ES-I3 (cell line): Measurements from ENCODE around the gene SLC44A4.
"Not testable (repeated sequence)": the region's sequence is repeated elsewhere in the genome, so short reads cannot be mapped to it uniquely, and the experiment has no call there.

Experiments used
- H3K36me3 ChIP-seq: 2 replicates; pipeline ENCODE4 v1.6.1; 2013; ENCODE audit warnings: mild to moderate bottlenecking, low read length, control low read depth, moderate library complexity; ENCODE audit not compliant: insufficient read depth
- H3K4me1 ChIP-seq: 2 replicates; pipeline ENCODE4 v1.6.1; 2013; ENCODE audit warnings: mild to moderate bottlenecking, control low read depth, low read length; ENCODE audit not compliant: insufficient read depth
- H3K9ac ChIP-seq: 2 replicates; pipeline ENCODE4 v1.6.1; 2013; ENCODE audit warnings: low read depth, mild to moderate bottlenecking, low read length, moderate library complexity
- H3K9me3 ChIP-seq: 2 replicates; pipeline ENCODE4 v1.6.1; 2013; ENCODE audit warnings: mild to moderate bottlenecking, low read length, moderate library complexity; ENCODE audit not compliant: control insufficient read depth, insufficient read depth

SLC44A4 gene

DNA sequence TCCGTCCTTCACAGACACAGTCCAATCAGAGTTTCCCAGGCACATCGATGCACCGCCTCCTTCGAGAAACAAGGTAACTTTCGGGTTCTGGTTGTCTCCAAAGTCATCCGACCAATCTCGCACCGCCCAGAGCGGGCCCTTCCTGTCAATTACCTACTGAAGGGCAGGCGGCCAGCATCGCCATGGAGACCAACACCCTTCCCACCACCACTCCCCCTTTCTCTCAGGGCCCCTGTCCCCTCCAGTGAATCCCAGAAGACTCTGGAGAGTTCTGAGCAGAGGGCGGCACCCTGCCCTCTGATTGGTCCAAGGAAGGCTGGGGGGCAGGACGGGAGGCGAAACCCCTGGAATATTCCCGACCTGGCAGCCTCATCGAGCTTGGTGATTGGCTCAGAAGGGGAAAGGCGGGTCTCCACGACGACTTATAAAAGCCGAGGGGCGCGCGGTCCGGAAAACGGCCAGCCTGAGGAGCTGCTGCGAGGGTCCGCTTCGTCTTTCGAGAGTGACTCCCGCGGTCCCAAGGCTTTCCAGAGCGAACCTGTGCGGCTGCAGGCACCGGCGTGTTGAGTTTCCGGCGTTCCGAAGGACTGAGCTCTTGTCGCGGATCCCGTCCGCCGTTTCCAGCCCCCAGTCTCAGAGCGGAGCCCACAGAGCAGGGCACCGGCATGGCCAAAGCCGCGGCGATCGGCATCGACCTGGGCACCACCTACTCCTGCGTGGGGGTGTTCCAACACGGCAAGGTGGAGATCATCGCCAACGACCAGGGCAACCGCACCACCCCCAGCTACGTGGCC is 51.3 kb downstream of the SLC44A4 start, which contains the start of gene HSPA1B:
Gene HSPA1B (plus strand): TSS at position 453 of the 794 bp plus-strand sequence. CDS start 213 bp downstream, at position 666.
- Histone ChIP-seq H3K9ac (peak within 1 kb of the TSS; percentile 67), H3K9me3 (no peaks in the 10 kb centered on the region), H3K36me3 (no peaks in the 10 kb centered on the region), H3K4me1 (peaks cover 5% of the 10 kb centered on the region)

DNA sequence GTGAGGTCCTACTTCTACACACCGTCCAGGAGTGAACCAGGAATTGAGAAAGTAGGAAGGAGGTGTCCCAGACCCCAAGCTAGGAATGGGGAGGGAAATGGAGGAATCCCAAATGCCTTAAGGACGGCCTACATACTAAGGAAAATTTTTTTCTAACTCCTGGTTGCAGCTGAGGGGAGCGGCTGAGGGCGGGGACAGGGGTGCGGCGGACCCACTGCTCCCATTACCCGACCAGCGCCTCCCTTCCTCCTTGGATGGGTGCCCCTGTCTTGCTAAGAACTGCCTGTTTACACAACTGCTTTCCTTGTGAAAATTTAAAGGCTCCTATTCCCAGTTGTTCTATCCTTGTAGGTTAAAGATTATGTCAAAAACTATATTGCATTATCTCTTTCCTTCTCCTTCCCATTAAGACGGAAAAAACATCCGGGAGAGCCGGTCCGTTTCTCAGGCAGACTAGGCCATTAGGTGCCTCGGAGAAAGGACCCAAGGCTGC is 52.0 kb downstream of the SLC44A4 start:
- Histone ChIP-seq H3K36me3 (no peaks in the 10 kb centered on the region), H3K9me3 (no peaks in the 10 kb centered on the region), H3K4me1 (peaks cover 5% of the 10 kb centered on the region), H3K9ac (peak overlapping the region; percentile 67)

DNA sequence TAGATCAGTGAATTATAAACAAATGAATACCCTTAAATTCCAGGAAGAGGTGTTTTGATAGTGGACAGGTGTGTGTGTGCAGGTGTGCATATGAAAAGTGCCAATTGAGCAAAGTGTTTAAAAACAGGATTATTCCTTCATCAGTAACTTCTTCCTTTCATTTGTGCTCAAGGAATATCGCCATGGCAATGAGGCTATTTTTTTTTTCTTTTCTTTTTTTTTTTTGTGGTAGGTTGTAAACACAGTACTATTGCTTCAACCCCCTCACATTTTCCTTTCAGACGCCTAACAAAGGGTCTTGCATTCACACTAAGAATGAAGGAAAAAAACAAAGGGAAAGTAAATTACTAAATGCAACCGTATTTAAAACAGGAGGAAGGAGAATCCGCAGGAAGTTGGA is 53.2 kb downstream of the SLC44A4 start:
- H3K36me3 ChIP-seq, result no peaks in the 10 kb centered on the region
- peaks cover 5% of the 10 kb centered on the region for H3K4me1 ChIP-seq
- no peaks in the 10 kb centered on the region for H3K9me3 ChIP-seq
- H3K9ac ChIP-seq, result no peak overlapping the region

DNA sequence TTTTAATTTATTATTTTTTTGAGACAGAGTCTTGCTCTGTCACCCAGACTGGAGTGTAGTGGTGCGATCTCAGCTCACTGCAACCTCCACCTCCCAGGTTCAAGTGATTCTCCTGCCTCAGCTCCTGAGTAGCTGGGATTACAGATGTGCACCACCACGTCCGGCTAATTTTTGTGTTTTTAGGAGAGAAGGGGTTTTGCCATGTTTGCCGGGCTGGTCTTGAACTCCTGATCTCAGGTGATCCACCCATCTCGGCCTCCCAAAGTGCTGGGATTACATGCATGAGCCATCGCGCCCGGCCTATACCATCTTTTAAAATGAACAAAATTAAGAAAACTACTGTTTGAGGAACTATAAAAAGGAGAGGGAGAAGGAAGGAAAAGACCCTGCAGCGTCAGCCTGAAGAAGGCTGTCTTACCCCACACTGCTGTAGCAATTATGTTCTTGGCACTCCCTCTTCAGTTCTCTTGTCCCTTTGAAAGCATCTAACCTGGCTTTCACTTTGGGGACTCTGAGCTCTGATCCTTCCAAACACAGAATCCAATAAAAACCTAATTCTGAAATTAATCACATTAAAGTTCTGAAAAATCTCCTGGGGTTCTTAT is 55.1 kb downstream of the SLC44A4 start:
- not testable (repeated sequence) for H3K9ac ChIP-seq, H3K9me3 ChIP-seq, H3K36me3 ChIP-seq, H3K4me1 ChIP-seq

DNA sequence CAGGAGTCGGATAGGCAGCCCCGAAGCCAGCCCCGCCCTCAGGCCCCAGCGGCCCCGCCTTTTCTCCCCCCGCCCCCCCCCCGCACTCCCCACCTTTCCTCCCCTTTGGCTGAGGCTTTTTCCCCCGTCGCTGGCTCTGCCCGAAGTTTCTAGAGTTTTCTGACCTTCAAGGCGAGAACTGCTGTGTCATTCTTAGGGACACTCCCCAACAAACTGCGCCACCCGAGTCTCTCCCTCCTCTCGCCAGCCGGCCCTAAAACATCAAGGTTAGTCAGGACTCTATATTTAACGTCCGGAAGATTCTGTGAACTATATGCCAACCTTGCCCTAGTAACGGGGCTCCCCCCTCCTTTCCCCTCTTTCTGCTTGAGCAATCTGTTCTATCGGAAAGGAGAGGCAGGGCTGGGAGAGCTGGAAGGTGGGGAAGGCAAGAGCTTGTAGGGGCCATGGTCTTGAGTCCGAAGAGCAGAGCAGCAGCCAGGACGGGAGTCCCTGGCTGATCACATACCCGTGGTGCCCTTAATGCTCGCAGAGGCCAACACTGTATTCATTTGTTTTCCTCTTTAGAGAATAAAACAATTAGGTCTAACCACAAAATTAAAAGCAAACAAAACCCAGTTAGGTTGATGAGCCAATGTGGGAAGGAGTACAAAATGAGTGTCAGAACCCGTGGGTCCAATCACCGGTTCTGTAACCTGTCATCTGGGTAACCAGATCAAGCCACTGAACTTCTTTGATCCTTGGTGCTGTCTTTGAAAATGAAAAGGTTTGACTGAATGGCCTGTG is 56.6 kb downstream of the SLC44A4 start:
- Histone ChIP-seq H3K9ac (peak overlapping the region; percentile 76), H3K9me3 (no peaks in the 10 kb centered on the region), H3K4me1 (peaks cover 7% of the 10 kb centered on the region), H3K36me3 (no peaks in the 10 kb centered on the region)

DNA sequence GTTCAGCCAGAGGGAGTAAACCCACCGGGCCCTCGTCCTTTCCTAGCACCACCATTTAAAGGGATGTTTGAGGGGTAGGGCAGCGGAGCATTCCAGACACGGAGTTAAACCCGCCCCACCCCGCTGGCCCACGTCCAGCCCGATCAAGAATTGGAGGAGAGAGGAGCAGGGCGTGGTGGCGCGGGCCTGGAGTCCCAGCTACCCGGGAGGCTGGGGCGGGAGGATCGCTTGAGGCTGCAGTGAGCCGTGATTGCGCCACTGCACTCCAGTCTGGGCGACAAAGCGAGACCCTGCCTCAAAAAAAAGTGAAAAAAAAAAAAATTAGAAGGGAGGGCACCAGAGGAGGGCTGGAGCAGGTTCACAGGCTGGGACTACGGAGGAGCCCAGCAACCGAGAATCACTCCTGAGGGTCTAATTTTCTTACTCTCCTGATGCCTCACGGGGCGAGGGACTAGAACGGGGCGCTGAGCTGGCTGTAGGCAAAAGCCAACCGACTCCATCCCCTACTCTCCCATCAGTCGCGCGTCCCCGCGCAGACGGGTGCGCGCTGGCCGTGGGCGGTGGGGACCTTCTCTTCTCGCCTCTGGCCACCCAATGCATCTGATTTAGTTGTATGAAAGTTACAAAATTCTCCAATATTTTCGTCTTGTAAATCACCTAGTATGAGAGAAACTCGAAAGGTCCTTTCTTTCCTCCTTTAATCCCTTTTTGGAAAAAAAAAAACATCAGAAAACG is 57.3 kb downstream of the SLC44A4 start:
- Histone ChIP-seq H3K9ac (peak overlapping the region; percentile 76), H3K36me3 (no peaks in the 10 kb centered on the region), H3K9me3 (no peaks in the 10 kb centered on the region), H3K4me1 (peaks cover 7% of the 10 kb centered on the region)

DNA sequence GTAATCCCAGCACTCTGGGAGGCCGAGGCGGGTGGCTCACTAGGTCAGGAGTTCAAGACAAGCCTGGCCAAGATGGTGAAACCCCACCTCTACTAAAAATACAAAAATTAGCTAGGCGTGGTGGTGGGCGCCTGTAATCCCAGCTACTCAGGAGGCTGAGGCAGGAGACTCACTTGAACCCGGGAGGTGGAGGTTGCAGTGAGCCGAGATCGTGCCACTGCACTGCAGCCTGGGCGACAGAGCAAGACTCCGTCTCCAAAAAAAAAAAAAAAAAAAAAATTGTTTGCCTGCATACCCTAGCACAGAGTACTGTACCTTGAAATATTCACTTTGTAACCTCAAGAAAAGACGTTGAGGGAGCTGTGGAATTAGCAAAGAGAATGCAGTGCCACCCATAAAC is 58.4 kb downstream of the SLC44A4 start:
- not testable (repeated sequence) for H3K4me1 ChIP-seq, H3K36me3 ChIP-seq, H3K9ac ChIP-seq, H3K9me3 ChIP-seq

DNA sequence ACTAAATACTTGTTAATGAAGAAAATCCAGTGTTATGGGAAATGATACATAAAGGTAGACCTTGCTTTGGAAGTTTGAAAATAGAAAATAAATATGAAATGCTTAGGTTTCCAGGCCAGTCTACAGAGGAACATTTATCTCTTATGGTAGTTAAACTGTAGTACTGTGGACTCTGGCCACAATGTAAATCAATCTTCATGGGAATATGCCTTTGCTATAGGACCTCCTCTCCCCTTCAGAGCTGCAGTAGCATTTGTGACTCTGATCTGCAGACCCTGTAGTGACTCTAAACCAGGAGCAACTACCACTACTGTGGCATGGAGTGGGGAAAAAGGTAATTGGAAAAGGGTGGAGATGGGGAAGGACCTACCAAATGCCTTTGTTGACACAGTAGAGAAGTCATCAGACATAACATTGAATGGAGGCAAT is 58.9 kb downstream of the SLC44A4 start:
- Histone ChIP-seq H3K9me3 (no peaks in the 10 kb centered on the region), H3K36me3 (no peaks in the 10 kb centered on the region), H3K4me1 (0 out of 2 replicates have a peak, but pooled peaks cover 3% of the 10 kb centered on the region), H3K9ac (no peak overlapping the region)

DNA sequence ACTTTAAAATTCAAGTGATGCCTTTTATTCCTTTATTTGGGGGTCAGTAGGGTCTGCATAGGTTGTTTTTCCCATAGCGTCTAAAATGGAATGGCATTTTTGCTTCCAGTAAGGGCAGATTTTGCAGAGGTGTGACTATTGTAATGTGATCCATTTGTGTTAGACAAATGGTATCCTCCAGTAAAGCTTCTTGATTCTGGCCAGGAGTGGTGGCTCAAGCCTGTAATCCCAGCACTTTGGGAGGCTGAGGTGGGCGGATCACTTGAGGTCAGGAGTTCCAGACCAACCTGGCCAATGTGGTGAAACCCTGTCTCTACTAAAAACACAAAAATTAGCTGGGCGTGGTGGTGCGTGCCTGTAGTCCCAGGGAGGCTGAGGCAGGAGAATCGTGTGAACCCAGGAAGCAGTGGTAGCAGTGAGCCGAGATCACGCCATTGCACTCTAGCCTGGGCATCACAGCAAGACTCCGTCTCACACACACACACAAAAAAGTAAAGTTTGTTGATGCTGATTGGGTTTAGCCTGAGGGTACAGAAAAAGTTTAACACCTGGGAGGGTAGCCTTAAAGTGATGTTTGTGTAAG is 60.8 kb downstream of the SLC44A4 start:
- H3K36me3 ChIP-seq, H3K4me1 ChIP-seq, H3K9me3 ChIP-seq, H3K9ac ChIP-seq: not testable (repeated sequence)

DNA sequence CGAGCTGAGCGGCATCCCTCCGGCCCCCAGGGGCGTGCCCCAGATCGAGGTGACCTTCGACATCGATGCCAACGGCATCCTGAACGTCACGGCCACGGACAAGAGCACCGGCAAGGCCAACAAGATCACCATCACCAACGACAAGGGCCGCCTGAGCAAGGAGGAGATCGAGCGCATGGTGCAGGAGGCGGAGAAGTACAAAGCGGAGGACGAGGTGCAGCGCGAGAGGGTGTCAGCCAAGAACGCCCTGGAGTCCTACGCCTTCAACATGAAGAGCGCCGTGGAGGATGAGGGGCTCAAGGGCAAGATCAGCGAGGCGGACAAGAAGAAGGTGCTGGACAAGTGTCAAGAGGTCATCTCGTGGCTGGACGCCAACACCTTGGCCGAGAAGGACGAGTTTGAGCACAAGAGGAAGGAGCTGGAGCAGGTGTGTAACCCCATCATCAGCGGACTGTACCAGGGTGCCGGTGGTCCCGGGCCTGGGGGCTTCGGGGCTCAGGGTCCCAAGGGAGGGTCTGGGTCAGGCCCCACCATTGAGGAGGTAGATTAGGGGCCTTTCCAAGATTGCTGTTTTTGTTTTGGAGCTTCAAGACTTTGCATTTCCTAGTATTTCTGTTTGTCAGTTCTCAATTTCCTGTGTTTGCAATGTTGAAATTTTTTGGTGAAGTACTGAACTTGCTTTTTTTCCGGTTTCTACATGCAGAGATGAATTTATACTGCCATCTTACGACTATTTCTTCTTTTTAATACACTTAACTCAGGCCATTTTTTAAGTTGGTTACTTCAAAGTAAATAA is 61.5 kb downstream of the SLC44A4 start:
- H3K36me3 ChIP-seq, H3K4me1 ChIP-seq, H3K9me3 ChIP-seq: not testable (repeated sequence)
- peak overlapping the region; percentile 21; the same call in 1 of the 2 replicates for H3K9ac ChIP-seq

DNA sequence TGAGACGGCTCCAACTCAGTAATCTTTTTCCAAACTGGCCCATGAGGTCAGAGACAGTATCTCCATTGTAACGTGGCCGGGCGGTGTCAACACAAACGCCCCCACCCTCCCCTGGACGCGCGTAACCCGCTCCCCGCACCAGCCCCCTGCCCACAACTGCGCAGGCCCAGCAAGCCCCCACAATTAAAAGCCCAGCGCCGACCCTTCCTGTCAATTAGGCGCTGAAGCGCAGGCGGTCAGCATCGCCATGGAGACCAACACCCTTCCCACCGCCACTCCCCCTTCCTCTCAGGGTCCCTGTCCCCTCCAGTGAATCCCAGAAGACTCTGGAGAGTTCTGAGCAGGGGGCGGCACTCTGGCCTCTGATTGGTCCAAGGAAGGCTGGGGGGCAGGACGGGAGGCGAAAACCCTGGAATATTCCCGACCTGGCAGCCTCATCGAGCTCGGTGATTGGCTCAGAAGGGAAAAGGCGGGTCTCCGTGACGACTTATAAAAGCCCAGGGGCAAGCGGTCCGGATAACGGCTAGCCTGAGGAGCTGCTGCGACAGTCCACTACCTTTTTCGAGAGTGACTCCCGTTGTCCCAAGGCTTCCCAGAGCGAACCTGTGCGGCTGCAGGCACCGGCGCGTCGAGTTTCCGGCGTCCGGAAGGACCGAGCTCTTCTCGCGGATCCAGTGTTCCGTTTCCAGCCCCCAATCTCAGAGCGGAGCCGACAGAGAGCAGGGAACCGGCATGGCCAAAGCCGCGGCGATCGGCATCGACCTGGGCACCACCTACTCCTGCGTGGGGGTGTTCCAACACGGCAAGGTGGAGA is 63.6 kb downstream of the SLC44A4 start, which contains the start of the genes HSPA1A and HSPA1L:
Gene HSPA1A (plus strand): TSS at position 519 of the 814 bp plus-strand sequence. CDS start 214 bp downstream, at position 733.
Gene HSPA1L (minus strand): TSS at position 259 of the 814 bp plus-strand sequence. CDS start 3,311 bp downstream, outside the sequence.
- peak within 1 kb of the TSS; percentile 79 for H3K9ac ChIP-seq

DNA sequence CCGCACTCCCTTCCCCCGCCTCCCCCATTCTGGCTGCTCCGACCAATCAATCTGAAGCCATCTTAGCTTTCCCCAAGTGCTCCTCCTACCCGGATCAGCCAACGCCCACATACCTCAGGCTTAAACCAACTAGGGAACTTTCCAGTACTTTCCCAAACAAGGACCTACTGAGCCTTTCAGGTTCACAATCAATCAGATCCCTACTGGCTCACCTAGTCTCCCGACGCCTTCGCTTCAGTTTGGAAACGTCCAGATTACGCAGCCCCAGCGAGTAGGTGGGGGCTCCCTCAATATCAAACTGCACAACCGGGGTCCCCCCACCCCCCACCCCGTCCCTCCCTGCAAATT is 64.1 kb downstream of the SLC44A4 start:
- no peaks in the 10 kb centered on the region for H3K36me3 ChIP-seq
- peak overlapping the region; percentile 79; the same call in 1 of the 2 replicates for H3K9ac ChIP-seq
- H3K9me3 ChIP-seq, result no peaks in the 10 kb centered on the region
- 0 out of 2 replicates have a peak, but pooled peaks cover 3% of the 10 kb centered on the region for H3K4me1 ChIP-seq

More for the DNA sequence above, 63.6 kb downstream of the SLC44A4 start, which contains the start of the genes HSPA1A and HSPA1L:
- no peaks in the 10 kb centered on the region for H3K9me3 ChIP-seq
- 0 out of 2 replicates have a peak, but pooled peaks cover 3% of the 10 kb centered on the region for H3K4me1 ChIP-seq
- H3K36me3 ChIP-seq, result no peaks in the 10 kb centered on the region
